CD4-positive, CD25-positive, alpha-beta regulatory T cell (primary cell): ENCODE data around the gene TBC1D19. TPM values are rescaled to one million over a fixed set of nuclear protein-coding genes. Genes with fewer than 3 reads are reported as not detected.

Experiments
- ATAC-seq, 2 donors: fragments of 150-1000 bp; cut with Tn5 transposase; one replicate each; pipeline ENCODE4 v1.10.0; 2021; ENCODE audit warnings: low read depth in 2 of 2, moderate number of reproducible peaks in 2 of 2, moderate library complexity in 1 of 2
- DNase-seq, 3 donors: peaks; one replicate each; pipeline versions ENCODE4 v3.0.0 to v3.0.0-alpha.2; 2012 to 2022; ENCODE audit warnings: mixed read lengths in 1 of 3
- H3K27ac ChIP-seq: one replicate; pipeline ENCODE4 v1.7.0; 2013; ENCODE audit warnings: mild to moderate bottlenecking, low read length; ENCODE audit not compliant: insufficient read depth, poor library complexity, severe bottlenecking
- H3K27me3 ChIP-seq: one replicate; pipeline ENCODE4 v1.7.0; 2013; ENCODE audit warnings: low read length; ENCODE audit not compliant: control insufficient read depth, insufficient read depth
- H3K36me3 ChIP-seq: one replicate; pipeline ENCODE4 v1.7.0; 2013; ENCODE audit warnings: mild to moderate bottlenecking, low read length, moderate library complexity; ENCODE audit not compliant: control insufficient read depth, insufficient read depth
- H3K4me1 ChIP-seq: 2 replicates; pipeline ENCODE4 v1.7.0; 2013; ENCODE audit warnings: mild to moderate bottlenecking, low read length; ENCODE audit not compliant: insufficient read depth, control insufficient read depth, poor library complexity, severe bottlenecking
- H3K4me3 ChIP-seq: one replicate; pipeline ENCODE4 v1.7.0; 2013; ENCODE audit warnings: low read depth, mild to moderate bottlenecking, low read length, moderate library complexity
- H3K9me3 ChIP-seq, 2 experiments: 1 replicate in 1 of 2; 2 replicates in 1 of 2; pipeline ENCODE4 v1.7.0; 2013; ENCODE audit warnings: low read length in 2 of 2, mild to moderate bottlenecking in 1 of 2, moderate library complexity in 1 of 2; ENCODE audit not compliant: control insufficient read depth in 2 of 2
- H3K27ac Mint-ChIP-seq, 3 donors: one replicate each; pipeline ENCODE4 v1.8.0; 2020 to 2022; ENCODE audit warnings: mild to moderate bottlenecking in 3 of 3, mixed read lengths in 3 of 3, moderate library complexity in 2 of 3
- H3K27me3 Mint-ChIP-seq: one replicate; pipeline ENCODE4 v1.8.0; 2022; ENCODE audit warnings: mild to moderate bottlenecking, mixed read lengths
- H3K36me3 Mint-ChIP-seq: one replicate; pipeline ENCODE4 v1.8.0; 2020; ENCODE audit warnings: mixed read lengths
- H3K4me1 Mint-ChIP-seq, 4 donors: one replicate each; pipeline ENCODE4 v1.8.0; 2020 to 2022; ENCODE audit warnings: mixed read lengths in 4 of 4, mild to moderate bottlenecking in 1 of 4
- H3K4me3 Mint-ChIP-seq, 4 donors: one replicate each; pipeline ENCODE4 v1.8.0; 2020 to 2022; ENCODE audit warnings: mild to moderate bottlenecking in 4 of 4, mixed read lengths in 4 of 4, moderate library complexity in 3 of 4
- H3K9me3 Mint-ChIP-seq, 7 donors: one replicate each; pipeline ENCODE4 v1.8.0; 2020 to 2022; ENCODE audit warnings: mixed read lengths in 7 of 7, mild to moderate bottlenecking in 3 of 7, moderate library complexity in 2 of 7
- polyA plus RNA-seq, 4 donors: library from polyadenylated mRNA; unstranded; fragments of 300-500 nt; fragmentation: Illumina TruSeq; gene quantifications; one replicate each; pipeline ENCODE4 v1.2.3, GENCODE V29; 2021
- total RNA-seq: library from RNA; stranded (reverse); gene quantifications from one replicate; pipeline ENCODE4 v1.2.3, GENCODE V29; 2022

TBC1D19 gene
- total and polyA plus RNA-seq, 5 donors from 2014 or later, result 3.1 to 7.8 (median 5.1) TPM

GRCh38 chr4:26723216-26723615 lies 139.3 kb downstream of the TBC1D19 start:
- DNase-seq, result no peak
- no peak for ATAC-seq
- peaks cover 11% of the 10 kb centered on the region for H3K36me3 Mint-ChIP-seq
- Histone ChIP-seq H3K4me1 (no peaks in the 10 kb centered on the region), H3K27me3 (no peaks in the 10 kb centered on the region), H3K27ac (no peak overlapping the region), H3K9me3 (no peaks in the 10 kb centered on the region), H3K4me3 (no peak overlapping the region), H3K36me3 (peaks cover 9% of the 10 kb centered on the region)
- H3K27ac Mint-ChIP-seq, result peak overlapping the region in 1 of 3 donors; percentile 3
- H3K4me3 Mint-ChIP-seq, result no peak overlapping the region
- peaks cover 0 to 16% (median 2%) of the 10 kb centered on the region in 4 donors for H3K4me1 Mint-ChIP-seq
- H3K9me3 Mint-ChIP-seq, result no peaks in the 10 kb centered on the region
- H3K27me3 Mint-ChIP-seq, result no peaks in the 10 kb centered on the region

- ATAC-seq (peak in 1 of 2 donors; percentile 55), DNase-seq (peak in 1 of 3 donors; percentile 43)
- H3K9me3 Mint-ChIP-seq, result no peaks in the 10 kb centered on the region
- Histone ChIP-seq H3K27ac (no peak overlapping the region), H3K9me3 (no peaks in the 10 kb centered on the region), H3K27me3 (no peaks in the 10 kb centered on the region), H3K4me1 (no peaks in the 10 kb centered on the region), H3K4me3 (no peak overlapping the region), H3K36me3 (peaks cover 9% of the 10 kb centered on the region)
- H3K4me3 Mint-ChIP-seq, result no peak overlapping the region
- H3K27me3 Mint-ChIP-seq, result no peaks in the 10 kb centered on the region
- peak overlapping the region in 2 of 3 donors; percentile 30 to 59 for H3K27ac Mint-ChIP-seq
- H3K36me3 Mint-ChIP-seq, result peaks cover 11% of the 10 kb centered on the region
- peaks cover 0 to 16% (median 3%) of the 10 kb centered on the region in 4 donors for H3K4me1 Mint-ChIP-seq
Observed at GRCh38 chr4:26724534-26724933, 140.7 kb downstream of the TBC1D19 start.

GRCh38 chr4:26726655-26727387 lies 142.9 kb downstream of the TBC1D19 start:
- peaks cover 2 to 16% (median 5%) of the 10 kb centered on the region in 4 donors for H3K4me1 Mint-ChIP-seq
- no peaks in the 10 kb centered on the region for H3K27me3 Mint-ChIP-seq
- Histone ChIP-seq H3K27me3 (no peaks in the 10 kb centered on the region), H3K36me3 (peaks cover 9% of the 10 kb centered on the region), H3K4me1 (no peaks in the 10 kb centered on the region), H3K4me3 (no peak overlapping the region), H3K27ac (no peak overlapping the region), H3K9me3 (no peaks in the 10 kb centered on the region)
- DNase-seq (no peak), ATAC-seq (no peak)
- H3K36me3 Mint-ChIP-seq, result peaks cover 11% of the 10 kb centered on the region
- no peaks in the 10 kb centered on the region for H3K9me3 Mint-ChIP-seq
- H3K27ac Mint-ChIP-seq, result no peak overlapping the region
- H3K4me3 Mint-ChIP-seq, result no peak overlapping the region

- H3K27me3 ChIP-seq, result no peaks in the 10 kb centered on the region
- H3K36me3 ChIP-seq, result peaks cover 9% of the 10 kb centered on the region
- Mint-ChIP-seq H3K27me3 (no peaks in the 10 kb centered on the region), H3K36me3 (peaks cover 15% of the 10 kb centered on the region), H3K9me3 (no peaks in the 10 kb centered on the region), H3K27ac (no peak overlapping the region), H3K4me3 (no peak overlapping the region), H3K4me1 (peaks cover 2 to 16% (median 5%) of the 10 kb centered on the region in 4 donors)
- no peak overlapping the region for H3K4me3 ChIP-seq
- DNase-seq (no peak), ATAC-seq (no peak)
- H3K9me3 ChIP-seq, result no peaks in the 10 kb centered on the region
- H3K27ac ChIP-seq, result no peak overlapping the region
- no peaks in the 10 kb centered on the region for H3K4me1 ChIP-seq
Observed at GRCh38 chr4:26727844-26728243, 144.0 kb downstream of the TBC1D19 start.

GRCh38 chr4:26729027-26729426 lies 145.1 kb downstream of the TBC1D19 start:
- Histone ChIP-seq H3K4me1 (no peaks in the 10 kb centered on the region), H3K36me3 (peaks cover 9% of the 10 kb centered on the region), H3K27me3 (no peaks in the 10 kb centered on the region), H3K9me3 (no peaks in the 10 kb centered on the region), H3K4me3 (no peak overlapping the region), H3K27ac (no peak overlapping the region)
- no peak overlapping the region for H3K27ac Mint-ChIP-seq
- H3K36me3 Mint-ChIP-seq, result peaks cover 15% of the 10 kb centered on the region
- H3K4me1 Mint-ChIP-seq, result peaks cover 2 to 10% (median 5%) of the 10 kb centered on the region in 4 donors
- H3K4me3 Mint-ChIP-seq, result no peak overlapping the region
- ATAC-seq (no peak), DNase-seq (no peak)
- no peaks in the 10 kb centered on the region for H3K9me3 Mint-ChIP-seq
- no peaks in the 10 kb centered on the region for H3K27me3 Mint-ChIP-seq

GRCh38 chr4:26729547-26729946 lies 145.7 kb downstream of the TBC1D19 start:
- H3K27me3 Mint-ChIP-seq, result no peaks in the 10 kb centered on the region
- ATAC-seq, result no peak
- H3K4me1 Mint-ChIP-seq, result peaks cover 2 to 8% (median 5%) of the 10 kb centered on the region in 4 donors
- no peak overlapping the region for H3K4me3 Mint-ChIP-seq
- peaks cover 15% of the 10 kb centered on the region for H3K36me3 Mint-ChIP-seq
- Histone ChIP-seq H3K27me3 (no peaks in the 10 kb centered on the region), H3K36me3 (peaks cover 9% of the 10 kb centered on the region), H3K9me3 (no peaks in the 10 kb centered on the region), H3K27ac (no peak overlapping the region), H3K4me3 (no peak overlapping the region), H3K4me1 (no peaks in the 10 kb centered on the region)
- no peak for DNase-seq
- H3K9me3 Mint-ChIP-seq, result no peaks in the 10 kb centered on the region
- no peak overlapping the region for H3K27ac Mint-ChIP-seq

- H3K27ac Mint-ChIP-seq, result peak overlapping the region in 1 of 3 donors; percentile 9
- no peaks in the 10 kb centered on the region for H3K36me3 ChIP-seq
- H3K27me3 ChIP-seq, result no peaks in the 10 kb centered on the region
- no peaks in the 10 kb centered on the region for H3K9me3 ChIP-seq
- ATAC-seq (no peak), DNase-seq (peak in 1 of 3 donors; percentile 30)
- no peaks in the 10 kb centered on the region for H3K4me1 ChIP-seq
- no peak overlapping the region for H3K4me3 ChIP-seq
- no peaks in the 10 kb centered on the region for H3K27me3 Mint-ChIP-seq
- H3K27ac ChIP-seq, result no peak overlapping the region
- H3K4me1 Mint-ChIP-seq, result peaks cover 0 to 5% (median under 1%) of the 10 kb centered on the region in 4 donors
- H3K9me3 Mint-ChIP-seq, result no peaks in the 10 kb centered on the region
- no peak overlapping the region for H3K4me3 Mint-ChIP-seq
- H3K36me3 Mint-ChIP-seq, result peaks cover 8% of the 10 kb centered on the region
Observed at GRCh38 chr4:26731351-26732035, 147.6 kb downstream of the TBC1D19 start.
